ENCODE data around the gene ARHGEF7. TPM values are rescaled to one million over a fixed set of nuclear protein-coding genes. Genes with fewer than 3 reads are reported as not detected.

Gene ARHGEF7
- polyA plus RNA-seq, 2 donors, result 13.5 to 16.0 TPM

GRCh38 chr13:111335298-111335697, 220.2 kb downstream of the ARHGEF7 start:
- H3K36me3 ChIP-seq (ENCODE audit: control insufficient read depth in 2 of 2, insufficient read depth in 2 of 2, low read length in 1 of 2), result no peaks in the 10 kb centered on the region
- H3K4me1 ChIP-seq (ENCODE audit: control insufficient read depth in 2 of 2, insufficient read depth in 2 of 2, low read length in 1 of 2), result no peaks in the 10 kb centered on the region
- no peaks in the 10 kb centered on the region for H3K9me3 ChIP-seq (ENCODE audit: control insufficient read depth in 2 of 2, insufficient read depth in 1 of 2, low read depth in 1 of 2, low read length in 1 of 2)
- no peak overlapping the region for H3K27ac ChIP-seq (ENCODE audit: low read depth in 2 of 2, low read length in 1 of 2)
- WGBS, 2 donors, result 48 to 60% methylated on average over 5 of the region's 5 CpGs
- H3K4me3 ChIP-seq (ENCODE audit: low read depth in 1 of 2, low read length in 2 of 2), result no peak overlapping the region
- no peaks in the 10 kb centered on the region for H3K27me3 ChIP-seq (ENCODE audit: control insufficient read depth in 1 of 2, insufficient read depth in 2 of 2, low read length in 2 of 2)

DNA sequence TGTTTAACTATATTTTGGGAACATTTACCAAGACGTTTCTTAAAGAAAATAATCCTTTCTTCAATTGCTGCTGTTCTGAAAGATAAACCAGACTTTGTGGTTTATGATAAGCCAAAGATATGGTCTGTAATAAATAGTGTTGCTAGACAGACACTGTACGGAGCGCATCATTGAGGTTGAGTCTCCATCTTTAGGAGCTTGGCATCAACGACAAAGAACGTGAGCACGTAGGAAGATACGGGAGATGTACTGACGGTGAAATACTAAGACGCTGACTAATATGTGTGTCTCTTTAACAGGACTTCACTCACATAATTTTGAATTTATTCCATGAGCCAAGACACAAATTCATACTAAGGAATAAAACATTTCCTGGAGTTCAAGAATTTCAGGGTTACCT, 221.6 kb downstream of the ARHGEF7 start:
- Histone ChIP-seq H3K9me3 (ENCODE audit: control insufficient read depth in 2 of 2, insufficient read depth in 1 of 2, low read depth in 1 of 2, low read length in 1 of 2) (no peaks in the 10 kb centered on the region), H3K4me3 (ENCODE audit: low read depth in 1 of 2, low read length in 2 of 2) (no peak overlapping the region), H3K27ac (ENCODE audit: low read depth in 2 of 2, low read length in 1 of 2) (no peak overlapping the region), H3K36me3 (ENCODE audit: control insufficient read depth in 2 of 2, insufficient read depth in 2 of 2, low read length in 1 of 2) (no peaks in the 10 kb centered on the region), H3K27me3 (ENCODE audit: control insufficient read depth in 1 of 2, insufficient read depth in 2 of 2, low read length in 2 of 2) (no peaks in the 10 kb centered on the region), H3K4me1 (ENCODE audit: control insufficient read depth in 2 of 2, insufficient read depth in 2 of 2, low read length in 1 of 2) (no peaks in the 10 kb centered on the region)
- 81 to 84% methylated on average over 9 of the region's 9 CpGs for WGBS, 2 donors

DNA sequence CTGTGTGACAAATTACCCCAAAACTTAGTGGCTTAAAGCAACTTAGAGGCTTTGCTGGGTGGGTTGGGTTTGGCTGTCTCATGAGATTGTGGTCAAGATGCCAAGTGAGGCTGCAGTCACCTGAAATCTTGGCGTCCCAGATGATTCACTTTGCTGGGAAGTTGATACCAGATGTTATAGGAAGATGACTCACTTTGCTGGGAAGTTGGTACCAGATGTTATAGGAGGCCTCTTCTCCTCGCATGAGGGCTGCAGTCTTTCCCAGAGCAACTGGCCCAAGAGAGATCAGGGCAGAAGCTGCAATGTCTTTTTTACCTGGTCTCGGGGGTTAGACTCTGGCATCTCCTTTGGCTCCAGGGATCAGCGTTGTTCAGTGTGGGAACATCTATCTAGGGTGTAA, 222.1 kb downstream of the ARHGEF7 start:
- no peak overlapping the region for H3K4me3 ChIP-seq (ENCODE audit: low read depth in 1 of 2, low read length in 2 of 2)
- 69 to 73% methylated on average over 4 of the region's 4 CpGs for WGBS, 2 donors

DNA sequence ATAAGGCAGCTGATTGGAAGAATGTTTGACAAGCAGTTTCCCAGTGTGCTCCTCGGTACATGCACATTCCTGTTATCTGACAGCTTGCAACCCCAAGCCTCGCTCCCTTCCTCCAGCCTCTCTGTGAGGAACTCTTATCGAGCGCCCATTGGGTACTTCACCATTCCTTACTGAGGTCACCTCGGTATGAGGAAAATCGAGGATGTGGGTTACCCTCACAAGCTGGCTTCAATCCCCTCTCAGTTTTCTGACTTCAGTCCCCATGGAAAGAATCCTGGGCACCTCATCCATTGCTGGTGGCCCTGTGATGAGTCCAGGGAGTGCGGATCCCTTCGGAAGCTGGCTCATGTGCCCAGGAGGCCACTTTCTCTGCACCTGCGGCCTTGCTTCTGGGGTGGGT, 222.6 kb downstream of the ARHGEF7 start:
- H3K27me3 ChIP-seq (ENCODE audit: control insufficient read depth in 1 of 2, insufficient read depth in 2 of 2, low read length in 2 of 2), result no peaks in the 10 kb centered on the region
- H3K36me3 ChIP-seq (ENCODE audit: control insufficient read depth in 2 of 2, insufficient read depth in 2 of 2, low read length in 1 of 2), result no peaks in the 10 kb centered on the region
- no peak overlapping the region for H3K4me3 ChIP-seq (ENCODE audit: low read depth in 1 of 2, low read length in 2 of 2)
- no peaks in the 10 kb centered on the region for H3K4me1 ChIP-seq (ENCODE audit: control insufficient read depth in 2 of 2, insufficient read depth in 2 of 2, low read length in 1 of 2)
- H3K27ac ChIP-seq (ENCODE audit: low read depth in 2 of 2, low read length in 1 of 2), result no peak overlapping the region
- H3K9me3 ChIP-seq (ENCODE audit: control insufficient read depth in 2 of 2, insufficient read depth in 1 of 2, low read depth in 1 of 2, low read length in 1 of 2), result no peaks in the 10 kb centered on the region
- 80 to 96% methylated on average over 9 of the region's 9 CpGs for WGBS, 2 donors

More for the DNA sequence above, 222.1 kb downstream of the ARHGEF7 start:
- Histone ChIP-seq H3K27ac (ENCODE audit: low read depth in 2 of 2, low read length in 1 of 2) (no peak overlapping the region), H3K36me3 (ENCODE audit: control insufficient read depth in 2 of 2, insufficient read depth in 2 of 2, low read length in 1 of 2) (no peaks in the 10 kb centered on the region), H3K27me3 (ENCODE audit: control insufficient read depth in 1 of 2, insufficient read depth in 2 of 2, low read length in 2 of 2) (no peaks in the 10 kb centered on the region), H3K4me1 (ENCODE audit: control insufficient read depth in 2 of 2, insufficient read depth in 2 of 2, low read length in 1 of 2) (no peaks in the 10 kb centered on the region), H3K9me3 (ENCODE audit: control insufficient read depth in 2 of 2, insufficient read depth in 1 of 2, low read depth in 1 of 2, low read length in 1 of 2) (no peaks in the 10 kb centered on the region)

- Histone ChIP-seq H3K36me3 (ENCODE audit: control insufficient read depth in 2 of 2, insufficient read depth in 2 of 2, low read length in 1 of 2) (no peaks in the 10 kb centered on the region), H3K4me3 (ENCODE audit: low read depth in 1 of 2, low read length in 2 of 2) (no peak overlapping the region), H3K27me3 (ENCODE audit: control insufficient read depth in 1 of 2, insufficient read depth in 2 of 2, low read length in 2 of 2) (no peaks in the 10 kb centered on the region), H3K27ac (ENCODE audit: low read depth in 2 of 2, low read length in 1 of 2) (no peak overlapping the region), H3K4me1 (ENCODE audit: control insufficient read depth in 2 of 2, insufficient read depth in 2 of 2, low read length in 1 of 2) (no peaks in the 10 kb centered on the region), H3K9me3 (ENCODE audit: control insufficient read depth in 2 of 2, insufficient read depth in 1 of 2, low read depth in 1 of 2, low read length in 1 of 2) (no peaks in the 10 kb centered on the region)
- 85 to 90% methylated on average over 11 of the region's 11 CpGs for WGBS, 2 donors
These were observed 223.7 kb downstream of the ARHGEF7 start for GRCh38 chr13:111338841-111339240.

GRCh38 chr13:111339366-111340143, 224.4 kb downstream of the ARHGEF7 start:
- Histone ChIP-seq H3K9me3 (ENCODE audit: control insufficient read depth in 2 of 2, insufficient read depth in 1 of 2, low read depth in 1 of 2, low read length in 1 of 2) (peaks cover 0 to 2% of the 10 kb centered on the region in 2 donors), H3K4me3 (ENCODE audit: low read depth in 1 of 2, low read length in 2 of 2) (no peak overlapping the region), H3K27me3 (ENCODE audit: control insufficient read depth in 1 of 2, insufficient read depth in 2 of 2, low read length in 2 of 2) (no peaks in the 10 kb centered on the region), H3K4me1 (ENCODE audit: control insufficient read depth in 2 of 2, insufficient read depth in 2 of 2, low read length in 1 of 2) (no peaks in the 10 kb centered on the region), H3K27ac (ENCODE audit: low read depth in 2 of 2, low read length in 1 of 2) (no peak overlapping the region), H3K36me3 (ENCODE audit: control insufficient read depth in 2 of 2, insufficient read depth in 2 of 2, low read length in 1 of 2) (no peaks in the 10 kb centered on the region)
- WGBS, 2 donors, result 94 to 95% methylated on average over 29 of the region's 29 CpGs

GRCh38 chr13:111341886-111342285, 226.8 kb downstream of the ARHGEF7 start:
- H3K9me3 ChIP-seq (ENCODE audit: control insufficient read depth in 2 of 2, insufficient read depth in 1 of 2, low read depth in 1 of 2, low read length in 1 of 2), result peaks cover 0 to 2% of the 10 kb centered on the region in 2 donors
- H3K36me3 ChIP-seq (ENCODE audit: control insufficient read depth in 2 of 2, insufficient read depth in 2 of 2, low read length in 1 of 2), result no peaks in the 10 kb centered on the region
- H3K4me1 ChIP-seq (ENCODE audit: control insufficient read depth in 2 of 2, insufficient read depth in 2 of 2, low read length in 1 of 2), result no peaks in the 10 kb centered on the region
- whole genome bisulfite sequencing, 2 donors, result 93% methylated on average over 5 of the region's 5 CpGs
- H3K4me3 ChIP-seq (ENCODE audit: low read depth in 1 of 2, low read length in 2 of 2), result no peak overlapping the region
- H3K27me3 ChIP-seq (ENCODE audit: control insufficient read depth in 1 of 2, insufficient read depth in 2 of 2, low read length in 2 of 2), result no peaks in the 10 kb centered on the region
- no peak overlapping the region for H3K27ac ChIP-seq (ENCODE audit: low read depth in 2 of 2, low read length in 1 of 2)

DNA sequence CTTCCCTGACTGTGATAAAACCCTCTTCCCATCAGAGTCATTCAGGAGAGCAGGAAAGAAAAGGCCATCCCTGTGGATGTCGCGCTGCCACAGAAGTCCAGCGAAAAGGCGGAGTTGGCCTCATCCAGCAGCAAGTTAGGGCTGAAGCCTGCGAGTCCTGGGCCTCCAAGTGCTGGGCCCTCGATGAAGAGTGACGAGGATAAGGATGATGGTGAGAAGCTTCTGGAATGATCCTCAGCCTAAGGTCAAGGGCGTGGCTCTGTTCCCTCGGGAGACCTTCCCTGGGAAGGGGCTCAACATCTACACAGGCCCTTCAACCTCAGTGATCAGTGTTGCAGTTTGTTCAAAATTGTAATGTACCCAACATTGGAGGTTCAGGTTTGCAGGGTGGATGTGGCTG, 227.6 kb downstream of the ARHGEF7 start:
- no peaks in the 10 kb centered on the region for H3K36me3 ChIP-seq (ENCODE audit: control insufficient read depth in 2 of 2, insufficient read depth in 2 of 2, low read length in 1 of 2)
- no peaks in the 10 kb centered on the region for H3K27me3 ChIP-seq (ENCODE audit: control insufficient read depth in 1 of 2, insufficient read depth in 2 of 2, low read length in 2 of 2)
- peaks cover 0 to 2% of the 10 kb centered on the region in 2 donors for H3K9me3 ChIP-seq (ENCODE audit: control insufficient read depth in 2 of 2, insufficient read depth in 1 of 2, low read depth in 1 of 2, low read length in 1 of 2)
- WGBS, 2 donors, result 94 to 97% methylated on average over 9 of the region's 9 CpGs
- H3K4me1 ChIP-seq (ENCODE audit: control insufficient read depth in 2 of 2, insufficient read depth in 2 of 2, low read length in 1 of 2), result no peaks in the 10 kb centered on the region
- no peak overlapping the region for H3K27ac ChIP-seq (ENCODE audit: low read depth in 2 of 2, low read length in 1 of 2)
- H3K4me3 ChIP-seq (ENCODE audit: low read depth in 1 of 2, low read length in 2 of 2), result no peak overlapping the region

GRCh38 chr13:111343186-111343805, 228.2 kb downstream of the ARHGEF7 start:
- 78 to 79% methylated on average over 11 of the region's 11 CpGs for WGBS, 2 donors
- Histone ChIP-seq H3K36me3 (ENCODE audit: control insufficient read depth in 2 of 2, insufficient read depth in 2 of 2, low read length in 1 of 2) (no peaks in the 10 kb centered on the region), H3K4me3 (ENCODE audit: low read depth in 1 of 2, low read length in 2 of 2) (no peak overlapping the region), H3K4me1 (ENCODE audit: control insufficient read depth in 2 of 2, insufficient read depth in 2 of 2, low read length in 1 of 2) (no peaks in the 10 kb centered on the region), H3K27ac (ENCODE audit: low read depth in 2 of 2, low read length in 1 of 2) (no peak overlapping the region), H3K27me3 (ENCODE audit: control insufficient read depth in 1 of 2, insufficient read depth in 2 of 2, low read length in 2 of 2) (no peaks in the 10 kb centered on the region), H3K9me3 (ENCODE audit: control insufficient read depth in 2 of 2, insufficient read depth in 1 of 2, low read depth in 1 of 2, low read length in 1 of 2) (peaks cover 0 to 2% of the 10 kb centered on the region in 2 donors)

Data from esophagus (tissue), 2 donors.